H9 (cell line): ENCODE measurements around the gene PDZK1IP1. TPM values are rescaled to one million over a fixed set of nuclear protein-coding genes. Genes with fewer than 3 reads are reported as not detected.

ENCODE experiments used
- DNase-seq: peaks from one replicate; pipeline ENCODE4 v3.0.0-alpha.2; 2017
- H2AFZ ChIP-seq: one replicate; pipeline ENCODE4 v1.6.1; 2013; ENCODE audit warnings: mild to moderate bottlenecking, low read length, control low read depth, moderate library complexity
- H2AK5ac ChIP-seq: 2 replicates; pipeline ENCODE4 v1.6.1; 2013; ENCODE audit warnings: low read length, control low read depth, mixed read lengths; ENCODE audit not compliant: insufficient read length
- H2BK120ac ChIP-seq: one replicate; pipeline ENCODE4 v1.6.1; 2013; ENCODE audit warnings: low read depth, mild to moderate bottlenecking, low read length, control low read depth, inconsistent platforms; ENCODE audit not compliant: poor library complexity, severe bottlenecking
- H2BK12ac ChIP-seq: 2 replicates; pipeline ENCODE4 v1.6.1; 2013; ENCODE audit warnings: low read length, control low read depth, mixed read lengths, low read depth; ENCODE audit not compliant: insufficient read length
- H2BK15ac ChIP-seq: 2 replicates; pipeline ENCODE4 v1.6.1; 2013; ENCODE audit warnings: low read depth, low read length, control low read depth
- H2BK20ac ChIP-seq: one replicate; pipeline ENCODE4 v1.6.1; 2013; ENCODE audit warnings: low read depth, mild to moderate bottlenecking, low read length, control low read depth, inconsistent platforms; ENCODE audit not compliant: poor library complexity, severe bottlenecking
- H2BK5ac ChIP-seq: 2 replicates; pipeline ENCODE4 v1.6.1; 2013; ENCODE audit warnings: low read length, control low read depth, mixed read lengths; ENCODE audit not compliant: insufficient read length
- H3K14ac ChIP-seq: 2 replicates; pipeline ENCODE4 v1.6.1; 2013; ENCODE audit warnings: low read length, control low read depth; ENCODE audit not compliant: insufficient read depth
- H3K18ac ChIP-seq: 2 replicates; pipeline ENCODE4 v1.6.1; 2013; ENCODE audit warnings: low read depth, mild to moderate bottlenecking, mixed read lengths, low read length, control low read depth; ENCODE audit not compliant: insufficient read length
- H3K23ac ChIP-seq: 2 replicates; pipeline ENCODE4 v1.6.1; 2013; ENCODE audit warnings: low read length, control low read depth, mixed read lengths, low read depth; ENCODE audit not compliant: insufficient read length
- H3K23me2 ChIP-seq: 2 replicates; pipeline ENCODE4 v1.6.1; 2013; ENCODE audit warnings: low read depth, mild to moderate bottlenecking, mixed read lengths, low read length, control low read depth; ENCODE audit not compliant: insufficient read length, poor library complexity, severe bottlenecking
- H3K27ac ChIP-seq: 2 replicates; pipeline ENCODE4 v1.5.1; 2013; ENCODE audit warnings: low read length, control low read depth, mixed read lengths, low read depth; ENCODE audit not compliant: insufficient read length
- H3K27me3 ChIP-seq: 2 replicates; pipeline ENCODE4 v1.6.1; 2013; ENCODE audit warnings: low read length, control low read depth, inconsistent platforms; ENCODE audit not compliant: insufficient read depth
- H3K4ac ChIP-seq: 2 replicates; pipeline ENCODE4 v1.6.1; 2013; ENCODE audit warnings: low read depth, mild to moderate bottlenecking, control low read depth, inconsistent platforms, low read length, moderate library complexity
- H3K4me1 ChIP-seq: 2 replicates; pipeline ENCODE4 v1.6.1; 2013; ENCODE audit warnings: low read length, control low read depth, inconsistent platforms; ENCODE audit not compliant: insufficient read depth
- H3K4me2 ChIP-seq: 2 replicates; pipeline ENCODE4 v1.6.1; 2013; ENCODE audit warnings: low read length, control low read depth, mixed read lengths; ENCODE audit not compliant: insufficient read length, insufficient read depth
- H3K56ac ChIP-seq: 2 replicates; pipeline ENCODE4 v1.6.1; 2013; ENCODE audit warnings: low read depth, mild to moderate bottlenecking, mixed read lengths, low read length, control low read depth; ENCODE audit not compliant: insufficient read length
- H3K79me1 ChIP-seq: 2 replicates; pipeline ENCODE4 v1.6.1; 2013; ENCODE audit warnings: low read depth, mild to moderate bottlenecking, moderate library complexity, low read length, control low read depth, inconsistent platforms; ENCODE audit not compliant: insufficient read depth, poor library complexity, severe bottlenecking
- H3K79me2 ChIP-seq: 2 replicates; pipeline ENCODE4 v1.6.1; 2013; ENCODE audit warnings: low read length, control low read depth, inconsistent platforms; ENCODE audit not compliant: insufficient read depth
- H3K9ac ChIP-seq: 2 replicates; pipeline ENCODE4 v1.6.1; 2013; ENCODE audit warnings: low read length, control low read depth, mixed read lengths; ENCODE audit not compliant: insufficient read length; ENCODE audit errors: extremely low read depth
- H3K9me3 ChIP-seq: one replicate; pipeline ENCODE4 v1.6.1; 2013; ENCODE audit warnings: low read depth, low read length, inconsistent platforms; ENCODE audit not compliant: control insufficient read depth
- H3T11ph ChIP-seq: one replicate; pipeline ENCODE4 v1.6.1; 2013; ENCODE audit warnings: mild to moderate bottlenecking, low read length, control low read depth, inconsistent platforms
- H4K20me1 ChIP-seq: one replicate; pipeline ENCODE4 v1.6.1; 2013; ENCODE audit not compliant: control insufficient read depth, insufficient read length, insufficient read depth
- H4K5ac ChIP-seq: 2 replicates; pipeline ENCODE4 v1.6.1; 2013; ENCODE audit warnings: low read depth, mild to moderate bottlenecking, mixed read lengths, low read length, control low read depth; ENCODE audit not compliant: insufficient read length
- H4K8ac ChIP-seq: replicated peaks from 2 replicates; pipeline ENCODE4 v1.6.1; 2013; ENCODE audit warnings: low read length, control low read depth, mixed read lengths, low read depth; ENCODE audit not compliant: insufficient read length
- H4K91ac ChIP-seq: 2 replicates; pipeline ENCODE4 v1.6.1; 2013; ENCODE audit warnings: low read depth, mild to moderate bottlenecking, moderate library complexity, mixed read lengths, low read length, control low read depth; ENCODE audit not compliant: insufficient read length
- H3K27ac Mint-ChIP-seq, 3 experiments: 2 replicates in 2 of 3; 3 replicates in 1 of 3; pipeline ENCODE4 v1.8.0; 2020 to 2021; ENCODE audit warnings: mixed read lengths in 3 of 3, mild to moderate bottlenecking in 1 of 3, moderate library complexity in 1 of 3
- H3K27me3 Mint-ChIP-seq: 2 replicates; pipeline ENCODE4 v1.8.0; 2021; ENCODE audit warnings: low read depth, mild to moderate bottlenecking, moderate library complexity, mixed read lengths
- H3K36me3 Mint-ChIP-seq, 3 experiments: 2 replicates in 2 of 3; 3 replicates in 1 of 3; pipeline ENCODE4 v1.8.0; 2020 to 2021; ENCODE audit warnings: low read depth in 3 of 3, mixed read lengths in 3 of 3; ENCODE audit not compliant: insufficient read depth in 1 of 3
- H3K4me1 Mint-ChIP-seq, 2 experiments: 2 replicates each; pipeline ENCODE4 v1.8.0; 2020; ENCODE audit warnings: mixed read lengths in 2 of 2
- H3K4me3 Mint-ChIP-seq, 2 experiments: 2 replicates in 1 of 2; 3 replicates in 1 of 2; pipeline ENCODE4 v1.8.0; 2020 to 2021; ENCODE audit warnings: mild to moderate bottlenecking in 2 of 2, mixed read lengths in 2 of 2, moderate library complexity in 1 of 2
- H3K9me3 Mint-ChIP-seq, 2 experiments: 2 replicates in 1 of 2; 3 replicates in 1 of 2; pipeline ENCODE4 v1.8.0; 2020; ENCODE audit warnings: mild to moderate bottlenecking in 2 of 2, mixed read lengths in 2 of 2, moderate library complexity in 1 of 2
- CTCF ChIP-seq: fragments of 200-600 bp; sonication (generic); conservative IDR thresholded peaks from 3 replicates; pipeline ENCODE4 v1.8.0; 2021; ENCODE audit warnings: antibody characterized with exemption, mild to moderate bottlenecking
- WGBS: extraction: QIAGEN DNeasy Blood & Tissue Kit; methylation state at CpG from one replicate; pipeline ENCODE4 v1.1.7; 2013; ENCODE audit warnings: missing lambda C conversion rate, low lambda C conversion rate, mixed read lengths; ENCODE audit not compliant: insufficient read length; ENCODE audit errors: extremely low coverage; 5-methylcytosine and 5-hydroxymethylcytosine counted together
- total RNA-seq: library from RNA; stranded (reverse); gene quantifications from 2 replicates; pipeline ENCODE4 v1.2.1, GENCODE V29; 2021

PDZK1IP1 gene
- total RNA-seq, 1 experiment from 2014 or later: not detected

- DNase-seq: no peak
- H4K91ac ChIP-seq: no peak overlapping the region
- no CpG with 5 or more reads among the region's 5 CpGs for WGBS
- H3K27ac ChIP-seq: no peak overlapping the region
- no peak overlapping the region for H3K56ac ChIP-seq
- no peak for TF ChIP-seq CTCF
- H3K9me3 Mint-ChIP-seq: peaks cover 15 to 23% of the 10 kb centered on the region in 2 experiments
- no peaks in the 10 kb centered on the region for H3K4me1 Mint-ChIP-seq
- no peak overlapping the region for H2BK20ac ChIP-seq
- H3K4ac ChIP-seq: no peak overlapping the region
- H2AK5ac ChIP-seq: no peak overlapping the region
- H2BK5ac ChIP-seq: no peak overlapping the region
- H3K27me3 ChIP-seq: no peaks in the 10 kb centered on the region
- H2BK15ac ChIP-seq: no peak overlapping the region
- H3K79me2 ChIP-seq: no peaks in the 10 kb centered on the region
- H3T11ph ChIP-seq: no peak overlapping the region
- H3K23me2 ChIP-seq: no peaks in the 10 kb centered on the region
- no peaks in the 10 kb centered on the region for H3K9me3 ChIP-seq
- H3K9ac ChIP-seq: no peak overlapping the region
- no peak overlapping the region for H3K18ac ChIP-seq
- H3K36me3 Mint-ChIP-seq: peaks cover 4 to 11% (median 4%) of the 10 kb centered on the region in 3 experiments; a peak in 6 of 7 replicates
- no peak overlapping the region for H4K8ac ChIP-seq
- H4K5ac ChIP-seq: no peak overlapping the region
- no peak overlapping the region for H3K23ac ChIP-seq
- no peak overlapping the region for H3K4me2 ChIP-seq
- H3K27ac Mint-ChIP-seq: no peak overlapping the region
- no peak overlapping the region for H2BK12ac ChIP-seq
- no peaks in the 10 kb centered on the region for H3K79me1 ChIP-seq
- H3K4me1 ChIP-seq: no peaks in the 10 kb centered on the region
- H3K14ac ChIP-seq: no peak overlapping the region
- H2BK120ac ChIP-seq: no peak overlapping the region
- H4K20me1 ChIP-seq: no peaks in the 10 kb centered on the region
- H2AFZ ChIP-seq: no peak overlapping the region
- H3K27me3 Mint-ChIP-seq: peaks cover 21% of the 10 kb centered on the region
- no peak overlapping the region for H3K4me3 Mint-ChIP-seq
Observed at GRCh38 chr1:47161298-47162040, 28.4 kb downstream of the PDZK1IP1 start.
